Keratinocyte (primary cell): ENCODE data around the gene GRIK4.

ENCODE experiments used
- EZH2 ChIP-seq: IDR thresholded peaks from one replicate; pipeline ENCODE4 v1.6.1; 2012; ENCODE audit warnings: inconsistent platforms, mild to moderate bottlenecking, low read length, moderate library complexity
- TF ChIP-seq, protein P1 (sequence below), 3 experiments: IDR thresholded peaks in 1 of 3; conservative IDR thresholded peaks in 1 of 3; optimal IDR thresholded peaks in 1 of 3; 2 replicates in 2 of 3; 3 replicates in 1 of 3; pipeline versions ENCODE3 to v1.5.1; 2011; ENCODE audit warnings: low read length in 3 of 3, mild to moderate bottlenecking in 3 of 3, moderate library complexity in 2 of 3, control low read depth in 1 of 3, inconsistent platforms in 1 of 3; ENCODE audit not compliant: insufficient read depth in 2 of 3; ENCODE audit errors: extremely low read depth in 1 of 3

DNA sequence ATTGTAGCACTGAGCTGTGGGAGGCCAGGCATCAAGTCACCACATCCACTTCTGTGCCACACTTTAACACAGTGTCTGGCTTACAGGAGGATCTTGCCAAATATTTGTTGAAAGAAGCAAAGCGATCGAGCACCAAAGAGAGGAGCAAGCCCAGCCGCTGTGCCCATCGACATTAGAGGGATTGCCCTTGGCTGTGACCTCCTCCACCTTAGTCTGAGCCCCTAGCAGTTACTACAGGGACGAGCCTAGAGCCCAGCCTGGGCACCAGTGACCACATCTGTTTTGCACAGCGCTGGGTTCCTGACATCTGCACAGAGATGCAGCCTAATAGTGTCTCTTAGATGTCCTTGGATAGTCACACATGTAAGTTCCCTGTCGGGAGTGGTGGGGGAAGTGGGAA, 17.7 kb downstream of the GRIK4 start:
- TF ChIP-seq, protein P1, sequence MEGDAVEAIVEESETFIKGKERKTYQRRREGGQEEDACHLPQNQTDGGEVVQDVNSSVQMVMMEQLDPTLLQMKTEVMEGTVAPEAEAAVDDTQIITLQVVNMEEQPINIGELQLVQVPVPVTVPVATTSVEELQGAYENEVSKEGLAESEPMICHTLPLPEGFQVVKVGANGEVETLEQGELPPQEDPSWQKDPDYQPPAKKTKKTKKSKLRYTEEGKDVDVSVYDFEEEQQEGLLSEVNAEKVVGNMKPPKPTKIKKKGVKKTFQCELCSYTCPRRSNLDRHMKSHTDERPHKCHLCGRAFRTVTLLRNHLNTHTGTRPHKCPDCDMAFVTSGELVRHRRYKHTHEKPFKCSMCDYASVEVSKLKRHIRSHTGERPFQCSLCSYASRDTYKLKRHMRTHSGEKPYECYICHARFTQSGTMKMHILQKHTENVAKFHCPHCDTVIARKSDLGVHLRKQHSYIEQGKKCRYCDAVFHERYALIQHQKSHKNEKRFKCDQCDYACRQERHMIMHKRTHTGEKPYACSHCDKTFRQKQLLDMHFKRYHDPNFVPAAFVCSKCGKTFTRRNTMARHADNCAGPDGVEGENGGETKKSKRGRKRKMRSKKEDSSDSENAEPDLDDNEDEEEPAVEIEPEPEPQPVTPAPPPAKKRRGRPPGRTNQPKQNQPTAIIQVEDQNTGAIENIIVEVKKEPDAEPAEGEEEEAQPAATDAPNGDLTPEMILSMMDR (optimal IDR thresholded peaks at IDR 0.05 in 1 of 3, IDR thresholded peaks at IDR 0.05 in 1 of 3, conservative IDR thresholded peaks at IDR 0.05 in 1 of 3; ENCODE audit: extremely low read depth in 1 of 3, insufficient read depth in 2 of 3, low read length in 3 of 3) = no peak
- TF ChIP-seq EZH2 = no peak
